ENCODE results near the gene SLC29A2.
"Not testable (repeated sequence)": the region's sequence is repeated elsewhere in the genome, so short reads cannot be mapped to it uniquely, and the experiment has no call there.

DNA sequence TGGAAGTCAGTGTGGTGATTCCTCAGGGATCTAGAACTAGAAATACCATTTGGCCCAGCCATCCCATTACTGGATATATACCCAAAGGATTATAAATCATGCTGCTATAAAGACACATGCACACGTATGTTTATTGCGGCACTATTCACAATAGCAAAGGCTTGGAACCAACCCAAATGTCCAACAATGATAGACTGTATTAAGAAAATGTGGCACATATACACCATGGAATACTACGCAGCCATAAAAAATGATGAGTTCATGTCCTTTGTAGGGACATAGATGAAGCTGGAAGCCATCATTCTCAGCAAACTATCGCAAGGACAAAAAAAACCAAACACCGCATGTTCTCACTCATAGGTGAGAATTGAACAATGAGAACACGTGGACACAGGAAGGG lies 50.8 kb downstream of the SLC29A2 start:
- TF ChIP-seq, protein P1, sequence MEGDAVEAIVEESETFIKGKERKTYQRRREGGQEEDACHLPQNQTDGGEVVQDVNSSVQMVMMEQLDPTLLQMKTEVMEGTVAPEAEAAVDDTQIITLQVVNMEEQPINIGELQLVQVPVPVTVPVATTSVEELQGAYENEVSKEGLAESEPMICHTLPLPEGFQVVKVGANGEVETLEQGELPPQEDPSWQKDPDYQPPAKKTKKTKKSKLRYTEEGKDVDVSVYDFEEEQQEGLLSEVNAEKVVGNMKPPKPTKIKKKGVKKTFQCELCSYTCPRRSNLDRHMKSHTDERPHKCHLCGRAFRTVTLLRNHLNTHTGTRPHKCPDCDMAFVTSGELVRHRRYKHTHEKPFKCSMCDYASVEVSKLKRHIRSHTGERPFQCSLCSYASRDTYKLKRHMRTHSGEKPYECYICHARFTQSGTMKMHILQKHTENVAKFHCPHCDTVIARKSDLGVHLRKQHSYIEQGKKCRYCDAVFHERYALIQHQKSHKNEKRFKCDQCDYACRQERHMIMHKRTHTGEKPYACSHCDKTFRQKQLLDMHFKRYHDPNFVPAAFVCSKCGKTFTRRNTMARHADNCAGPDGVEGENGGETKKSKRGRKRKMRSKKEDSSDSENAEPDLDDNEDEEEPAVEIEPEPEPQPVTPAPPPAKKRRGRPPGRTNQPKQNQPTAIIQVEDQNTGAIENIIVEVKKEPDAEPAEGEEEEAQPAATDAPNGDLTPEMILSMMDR (IDR thresholded peaks at IDR 0.05; ENCODE audit: low read length) = not testable (repeated sequence)
- not testable (repeated sequence) for TF ChIP-seq EZH2 (optimal IDR thresholded peaks at IDR 0.05; ENCODE audit: low read depth, low read length); EZH2phosphoT487 (IDR thresholded peaks at IDR 0.05; ENCODE audit: low read length)
